ENCODE results near the gene KRABD2.
"Not testable (repeated sequence)": the region's sequence is repeated elsewhere in the genome, so short reads cannot be mapped to it uniquely, and the experiment has no call there.

The KRABD2 gene

DNA sequence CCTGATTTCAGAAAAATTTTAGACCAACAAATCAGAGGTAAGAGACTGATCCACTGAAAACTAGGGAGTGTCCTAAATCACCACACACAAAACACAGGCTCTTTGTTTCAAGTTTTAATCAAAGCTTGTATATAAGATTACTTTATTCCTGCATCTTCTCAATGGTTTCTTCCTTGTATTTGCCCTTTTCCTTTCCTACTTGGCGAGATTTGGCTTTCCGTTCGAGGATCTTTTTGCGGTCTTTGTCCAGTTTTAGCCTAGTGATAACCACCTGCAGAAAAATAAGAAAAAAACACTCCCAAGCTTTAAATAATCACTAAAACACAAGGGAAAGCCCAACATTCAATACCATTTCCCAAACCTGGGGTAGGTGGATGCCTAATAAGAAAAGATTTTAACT, 918 bp upstream of the KRABD2 start:
- H3K27me3 ChIP-seq (ENCODE audit: control insufficient read depth in 2 of 2, insufficient read depth in 2 of 2, low read length in 2 of 2) = no peaks in the 10 kb centered on the region
- peaks cover 44 to 48% of the 10 kb centered on the region in 2 donors for H3K36me3 ChIP-seq (replicated peaks in 1 of 2; ENCODE audit: control insufficient read depth in 1 of 2, insufficient read depth in 2 of 2, low read length in 2 of 2)
- no CpG with 5 or more reads among the region's 4 CpGs for WGBS (ENCODE audit: insufficient coverage)
- H3K27ac ChIP-seq (ENCODE audit: low read depth in 1 of 2, low read length in 2 of 2) = peak overlapping the region in 1 of 2 donors; percentile 78
- peaks cover 0 to 2% (median 0%) of the 10 kb centered on the region in 3 donors for H3K27me3 Mint-ChIP-seq (ENCODE audit: low read depth in 3 of 3)
- no peaks in the 10 kb centered on the region for H3K9me3 Mint-ChIP-seq
- H3K4me3 ChIP-seq (replicated peaks in 1 of 3; ENCODE audit: low read depth in 2 of 3, low read length in 3 of 3) = no peak overlapping the region
- peaks cover 54% of the 10 kb centered on the region for H4K20me1 ChIP-seq (ENCODE audit: insufficient read depth, low read length)
- no peak for DNase-seq
- no peak for TF ChIP-seq CTCF (IDR thresholded peaks at IDR 0.05)
- peak overlapping the region in 6 of 7 donors; percentile 19 to 91 (median 80) for H3K27ac Mint-ChIP-seq
- peaks cover 31 to 40% of the 10 kb centered on the region in 2 donors for H3K4me1 ChIP-seq (ENCODE audit: control insufficient read depth in 1 of 2, insufficient read depth in 2 of 2, low read length in 2 of 2)
- no peaks in the 10 kb centered on the region for H3K9me3 ChIP-seq (replicated peaks in 1 of 2; ENCODE audit: control insufficient read depth in 1 of 2, insufficient read depth in 1 of 2, low read length in 2 of 2)
- H3K9ac ChIP-seq (ENCODE audit: insufficient read depth, low read length, poor library complexity, severe bottlenecking) = no peak overlapping the region
- H3K4me3 Mint-ChIP-seq = no peak overlapping the region
- H3K4me1 Mint-ChIP-seq = peaks cover 32% of the 10 kb centered on the region
- H3K4me2 ChIP-seq (replicated peaks; ENCODE audit: extremely low read depth, low read length, poor library complexity, severe bottlenecking) = no peak overlapping the region
- peaks cover 45 to 54% of the 10 kb centered on the region in 2 donors for H3K36me3 Mint-ChIP-seq
- peaks cover 45% of the 10 kb centered on the region for H3K79me2 ChIP-seq (ENCODE audit: insufficient read depth, low read length)
- no peak overlapping the region for H2AFZ ChIP-seq (ENCODE audit: insufficient read depth, low read depth, low read length, poor library complexity, severe bottlenecking)
- intact Hi-C loops (cut with micrococcal nuclease) = no loop called here

- H3K27me3 Mint-ChIP-seq (ENCODE audit: low read depth in 3 of 3) = peaks cover 0 to 2% (median 0%) of the 10 kb centered on the region in 3 donors
- peak overlapping the region; percentile 79 for H3K4me2 ChIP-seq (replicated peaks; ENCODE audit: extremely low read depth, low read length, poor library complexity, severe bottlenecking)
- 34% methylated on average over 15 of the region's 18 CpGs for WGBS (ENCODE audit: insufficient coverage)
- intact Hi-C loops (cut with micrococcal nuclease) = no loop called here
- H3K9me3 ChIP-seq (replicated peaks in 1 of 2; ENCODE audit: control insufficient read depth in 1 of 2, insufficient read depth in 1 of 2, low read length in 2 of 2) = no peaks in the 10 kb centered on the region
- peak overlapping the region; percentile 73 for H3K9ac ChIP-seq (ENCODE audit: insufficient read depth, low read length, poor library complexity, severe bottlenecking)
- TF ChIP-seq CTCF (IDR thresholded peaks at IDR 0.05) = no peak
- H3K4me3 ChIP-seq (replicated peaks in 1 of 3; ENCODE audit: low read depth in 2 of 3, low read length in 3 of 3) = peak overlapping the region; percentile 67 to 87 (median 85)
- no peaks in the 10 kb centered on the region for H3K27me3 ChIP-seq (ENCODE audit: control insufficient read depth in 2 of 2, insufficient read depth in 2 of 2, low read length in 2 of 2)
- H3K79me2 ChIP-seq (ENCODE audit: insufficient read depth, low read length) = peaks cover 29% of the 10 kb centered on the region
- peaks cover 22% of the 10 kb centered on the region for H3K4me1 Mint-ChIP-seq
- H3K9me3 Mint-ChIP-seq = no peaks in the 10 kb centered on the region
- peak overlapping the region; percentile 86 for H2AFZ ChIP-seq (ENCODE audit: insufficient read depth, low read depth, low read length, poor library complexity, severe bottlenecking)
- no peak for DNase-seq
- H3K4me1 ChIP-seq (ENCODE audit: control insufficient read depth in 1 of 2, insufficient read depth in 2 of 2, low read length in 2 of 2) = peaks cover 18 to 26% of the 10 kb centered on the region in 2 donors
- H3K27ac Mint-ChIP-seq = peak overlapping the region in 6 of 7 donors; percentile 45 to 94 (median 88)
- H3K36me3 ChIP-seq (replicated peaks in 1 of 2; ENCODE audit: control insufficient read depth in 1 of 2, insufficient read depth in 2 of 2, low read length in 2 of 2) = peaks cover 36 to 39% of the 10 kb centered on the region in 2 donors
- peak overlapping the region in 1 of 2 donors; percentile 78 for H3K27ac ChIP-seq (ENCODE audit: low read depth in 1 of 2, low read length in 2 of 2)
- peaks cover 40% of the 10 kb centered on the region for H4K20me1 ChIP-seq (ENCODE audit: insufficient read depth, low read length)
- peaks cover 41 to 46% of the 10 kb centered on the region in 2 donors for H3K36me3 Mint-ChIP-seq
- peak overlapping the region; percentile 91 to 92 for H3K4me3 Mint-ChIP-seq
Measured at GRCh38 chr17:8375738-8376259, 705 bp downstream of the KRABD2 start.

DNA sequence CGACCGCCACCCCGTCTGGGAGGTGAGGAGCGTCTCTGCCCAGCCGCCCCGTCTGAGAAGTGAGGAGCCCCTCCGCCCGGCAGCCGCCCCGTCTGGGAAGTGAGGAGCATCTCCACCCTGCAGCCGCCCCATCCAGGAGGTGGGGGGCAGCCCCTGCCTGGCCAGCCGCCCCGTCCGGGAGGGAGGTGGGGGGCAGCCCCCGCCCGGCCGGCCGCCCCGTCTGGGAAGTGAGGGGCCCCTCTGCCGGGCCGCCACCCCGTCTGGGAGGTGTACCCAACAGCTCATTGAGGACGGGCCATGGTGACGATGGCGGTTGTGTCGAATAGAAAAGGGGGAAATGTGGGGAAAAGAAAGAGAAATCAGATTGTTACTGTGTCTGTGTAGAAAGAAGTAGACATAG, 2.6 kb downstream of the KRABD2 start:
- not testable (repeated sequence) for H3K4me3 Mint-ChIP-seq

More for the DNA sequence above, 2.6 kb downstream of the KRABD2 start:
- H3K9ac ChIP-seq (ENCODE audit: insufficient read depth, low read length, poor library complexity, severe bottlenecking); H3K27ac Mint-ChIP-seq; H3K27ac ChIP-seq (ENCODE audit: low read depth in 1 of 2, low read length in 2 of 2); H3K9me3 Mint-ChIP-seq; H3K4me2 ChIP-seq (replicated peaks; ENCODE audit: extremely low read depth, low read length, poor library complexity, severe bottlenecking); H3K4me3 ChIP-seq (replicated peaks in 1 of 3; ENCODE audit: low read depth in 2 of 3, low read length in 3 of 3); intact Hi-C loops (cut with micrococcal nuclease); H3K9me3 ChIP-seq (replicated peaks in 1 of 2; ENCODE audit: control insufficient read depth in 1 of 2, insufficient read depth in 1 of 2, low read length in 2 of 2); DNase-seq; H2AFZ ChIP-seq (ENCODE audit: insufficient read depth, low read depth, low read length, poor library complexity, severe bottlenecking); H3K27me3 ChIP-seq (ENCODE audit: control insufficient read depth in 2 of 2, insufficient read depth in 2 of 2, low read length in 2 of 2); H3K27me3 Mint-ChIP-seq (ENCODE audit: low read depth in 3 of 3): not testable (repeated sequence)
- H3K4me1 ChIP-seq (ENCODE audit: control insufficient read depth in 1 of 2, insufficient read depth in 2 of 2, low read length in 2 of 2) = peaks cover 31 to 39% of the 10 kb centered on the region in 2 donors
- peaks cover 34 to 39% of the 10 kb centered on the region in 2 donors for H3K36me3 Mint-ChIP-seq
- H4K20me1 ChIP-seq (ENCODE audit: insufficient read depth, low read length) = peaks cover 20% of the 10 kb centered on the region
- peaks cover 17 to 26% of the 10 kb centered on the region in 2 donors for H3K36me3 ChIP-seq (replicated peaks in 1 of 2; ENCODE audit: control insufficient read depth in 1 of 2, insufficient read depth in 2 of 2, low read length in 2 of 2)
- peaks cover 31% of the 10 kb centered on the region for H3K4me1 Mint-ChIP-seq
- WGBS (ENCODE audit: insufficient coverage) = 100% methylated on average over 2 of the region's 26 CpGs
- H3K79me2 ChIP-seq (ENCODE audit: insufficient read depth, low read length) = peaks cover 13% of the 10 kb centered on the region
